Measurements from ENCODE around the gene DRC1.

The DRC1 gene

GRCh38 chr2:26448651-26449050 is 46.9 kb downstream of the DRC1 start:
- DNase-seq (ENCODE audit: low spot score) = no peak

DNA sequence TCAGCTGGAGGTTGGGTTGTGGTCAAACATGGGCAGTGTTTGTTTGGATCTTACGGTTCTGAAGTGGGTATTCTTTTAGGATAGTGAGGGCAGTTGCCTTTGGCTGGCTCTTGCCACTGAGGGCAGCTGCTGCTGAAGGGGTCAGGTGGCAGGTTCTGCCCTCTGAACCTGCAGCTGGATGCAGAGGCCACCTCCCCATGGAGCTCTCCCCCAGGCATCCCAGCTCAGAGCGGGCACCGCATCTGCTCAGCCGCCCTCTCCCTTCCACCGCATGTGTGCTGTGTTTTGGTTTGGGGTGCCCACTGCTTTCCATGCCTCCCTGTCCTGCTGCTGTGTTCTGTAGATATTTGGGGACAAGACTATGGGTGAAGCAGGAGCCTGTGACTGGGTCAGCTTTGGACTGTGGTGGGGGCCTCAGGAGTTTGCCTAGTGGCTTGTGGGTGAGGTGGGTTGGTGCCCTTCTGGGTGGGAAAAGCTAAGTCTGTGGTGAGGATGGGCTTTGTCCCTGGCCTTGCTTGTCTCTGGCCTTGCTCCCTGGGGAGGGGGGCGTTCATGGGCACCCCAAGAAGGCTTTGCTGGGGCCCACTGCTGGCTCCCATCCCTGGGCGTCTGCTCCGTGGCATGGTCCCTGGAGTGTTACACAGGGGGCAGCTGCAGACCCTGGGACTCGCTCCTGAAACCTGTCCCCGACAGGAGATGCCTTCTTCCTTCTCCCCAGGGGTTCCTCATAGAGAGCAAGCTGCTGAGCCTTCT is 47.7 kb downstream of the DRC1 start:
- DNase-seq (ENCODE audit: low spot score) = no peak

GRCh38 chr2:26450031-26450635 is 48.4 kb downstream of the DRC1 start:
- DNase-seq (ENCODE audit: low spot score) = no peak

DNA sequence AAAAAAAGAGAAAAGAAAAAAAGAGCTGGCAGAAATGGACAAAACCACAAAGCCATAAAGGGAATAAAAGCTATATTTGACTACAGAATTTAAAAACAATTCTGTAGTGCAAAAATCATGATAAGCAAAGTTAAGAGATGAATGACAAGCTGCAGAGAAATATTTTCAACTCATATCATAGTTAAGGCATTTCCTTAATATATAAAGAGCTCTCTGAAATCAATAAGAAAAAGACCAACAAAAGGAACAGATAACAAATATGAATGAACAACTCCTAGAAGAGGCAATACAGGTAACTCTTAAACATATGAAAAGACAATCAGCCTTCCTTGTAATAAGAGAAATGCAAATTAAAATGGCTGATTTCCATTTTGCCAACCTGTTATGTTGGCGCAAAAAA is 50.0 kb downstream of the DRC1 start:
- DNase-seq (ENCODE audit: low spot score) = no peak

- DNase-seq (ENCODE audit: low spot score) = no peak
Observed at GRCh38 chr2:26453421-26454329, 52.0 kb downstream of the DRC1 start.

DNA sequence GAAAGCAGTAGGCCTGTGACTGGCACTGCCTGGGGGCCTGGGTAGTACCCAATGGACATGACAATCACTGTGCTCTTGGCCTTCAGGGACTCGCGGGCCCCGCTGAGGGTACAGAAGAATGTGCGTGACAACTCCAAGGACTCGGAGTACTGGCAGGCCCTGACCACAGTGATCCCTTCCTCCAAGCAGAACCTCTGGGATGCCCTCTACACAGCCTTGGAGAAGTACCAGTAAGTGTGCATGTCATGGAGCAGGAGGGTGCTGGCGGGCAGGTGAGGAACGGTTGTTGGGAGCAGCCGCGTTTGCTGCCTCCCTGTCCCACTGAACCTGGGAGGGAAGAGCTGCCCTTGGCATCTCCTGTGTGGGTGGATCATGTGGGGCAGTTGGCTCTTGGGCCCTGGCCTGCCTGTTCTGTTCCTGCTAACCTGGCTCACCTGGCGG is 52.9 kb downstream of the DRC1 start:
- DNase-seq (ENCODE audit: low spot score) = no peak

DNA sequence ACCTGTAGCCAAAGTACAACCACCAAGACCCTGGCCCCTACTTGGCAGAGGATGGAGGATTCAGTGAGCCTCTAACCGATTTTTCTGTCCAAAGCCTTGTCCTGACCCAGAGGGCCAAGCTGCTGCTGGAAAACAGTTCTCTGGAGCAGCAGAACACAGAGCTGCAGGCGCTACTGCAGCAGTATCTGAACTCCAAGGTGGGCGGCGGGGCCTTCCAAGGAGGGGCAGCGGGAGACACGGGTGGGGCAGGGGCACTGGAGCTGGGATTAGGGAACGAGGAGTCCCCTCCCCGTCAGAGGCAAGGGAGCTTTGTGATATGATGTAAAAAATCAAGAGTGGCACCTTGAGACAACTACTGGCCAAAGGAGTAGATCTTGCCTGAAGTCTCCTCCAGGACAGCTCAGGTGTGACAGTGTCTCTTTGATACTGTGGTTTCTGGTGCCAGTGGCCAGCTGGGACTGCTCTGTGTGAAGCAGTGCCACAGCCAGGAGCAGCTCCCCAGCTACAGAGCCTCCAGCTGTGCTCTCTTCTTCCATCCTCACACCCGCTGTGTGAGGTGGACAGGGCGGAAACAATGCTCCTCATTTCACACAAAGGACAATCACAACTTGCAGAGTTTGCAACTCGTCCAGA is 53.4 kb downstream of the DRC1 start:
- no peak for DNase-seq (ENCODE audit: low spot score)

DNA sequence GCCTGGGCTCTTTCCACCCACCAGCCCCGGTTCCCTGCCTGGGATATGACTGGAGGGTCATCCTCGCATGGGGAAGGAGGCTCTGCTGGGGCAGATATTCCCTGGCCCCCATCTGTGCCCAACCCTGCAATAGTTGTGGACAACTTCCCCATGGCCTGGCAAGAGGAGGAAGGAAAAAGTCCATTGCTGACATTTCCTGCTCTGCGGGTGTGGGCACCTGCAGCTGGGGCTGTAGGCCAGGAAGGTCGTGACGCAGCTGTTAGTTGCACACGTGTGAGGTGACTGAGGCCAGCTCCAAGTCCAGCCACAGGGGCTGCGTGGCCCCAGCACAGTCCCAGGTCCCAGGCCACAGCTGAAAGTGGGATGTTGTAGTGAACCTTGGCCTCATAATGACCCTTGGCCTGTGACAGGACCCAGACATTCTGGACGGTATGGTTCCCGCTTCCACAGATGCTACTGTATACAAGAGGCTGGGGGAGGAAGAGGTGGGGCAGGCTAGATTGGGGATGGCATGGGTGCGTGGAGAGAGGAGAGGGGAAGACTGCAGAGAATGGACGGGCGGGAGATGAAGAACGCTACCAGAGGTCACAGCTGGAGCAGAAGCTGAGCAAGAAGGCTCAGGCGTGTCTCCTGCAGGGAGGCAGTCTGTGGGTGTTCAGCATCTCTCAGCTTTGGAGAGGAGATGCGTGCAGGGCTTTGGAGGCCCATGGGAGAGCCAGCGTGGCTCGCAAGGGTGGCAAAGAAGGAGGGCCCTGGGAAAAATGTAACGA is 54.1 kb downstream of the DRC1 start:
- no peak for DNase-seq (ENCODE audit: low spot score)

GRCh38 chr2:26456440-26457250 is 54.9 kb downstream of the DRC1 start:
- DNase-seq (ENCODE audit: low spot score) = peak; percentile 55

- no peak for DNase-seq (ENCODE audit: low spot score)
Observed at GRCh38 chr2:26457251-26457666, 55.5 kb downstream of the DRC1 start.

GRCh38 chr2:26457695-26458364 is 56.1 kb downstream of the DRC1 start:
- no peak for DNase-seq (ENCODE audit: low spot score)

GRCh38 chr2:26458365-26459042 is 56.8 kb downstream of the DRC1 start:
- no peak for DNase-seq (ENCODE audit: low spot score)

- no peak for DNase-seq (ENCODE audit: low spot score)
Observed at GRCh38 chr2:26459991-26460612, 58.4 kb downstream of the DRC1 start.

DNA sequence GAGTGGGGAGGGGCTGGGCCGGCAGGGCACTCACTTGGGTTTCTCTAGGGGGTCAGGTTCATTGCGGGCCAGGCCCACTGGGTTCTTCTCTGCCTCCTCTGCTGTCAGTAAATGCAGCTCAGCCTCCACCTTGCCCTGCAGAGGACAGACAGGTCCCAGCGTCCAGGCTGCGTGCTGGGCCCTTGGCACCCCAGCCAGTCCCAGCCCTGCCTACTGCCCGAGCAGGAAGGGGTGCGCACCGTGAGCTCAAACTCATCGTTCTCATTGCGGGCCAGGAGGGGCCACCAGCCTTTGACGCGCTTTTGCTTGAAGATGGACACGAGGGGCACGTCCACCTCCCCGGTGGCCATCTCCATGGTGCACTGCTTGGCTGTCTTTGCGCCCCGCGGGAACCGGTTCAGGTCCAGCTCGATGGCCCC is 58.9 kb downstream of the DRC1 start:
- DNase-seq (ENCODE audit: low spot score) = no peak

GRCh38 chr2:26461601-26462023 is 59.9 kb downstream of the DRC1 start:
- DNase-seq (ENCODE audit: low spot score) = no peak

DNA sequence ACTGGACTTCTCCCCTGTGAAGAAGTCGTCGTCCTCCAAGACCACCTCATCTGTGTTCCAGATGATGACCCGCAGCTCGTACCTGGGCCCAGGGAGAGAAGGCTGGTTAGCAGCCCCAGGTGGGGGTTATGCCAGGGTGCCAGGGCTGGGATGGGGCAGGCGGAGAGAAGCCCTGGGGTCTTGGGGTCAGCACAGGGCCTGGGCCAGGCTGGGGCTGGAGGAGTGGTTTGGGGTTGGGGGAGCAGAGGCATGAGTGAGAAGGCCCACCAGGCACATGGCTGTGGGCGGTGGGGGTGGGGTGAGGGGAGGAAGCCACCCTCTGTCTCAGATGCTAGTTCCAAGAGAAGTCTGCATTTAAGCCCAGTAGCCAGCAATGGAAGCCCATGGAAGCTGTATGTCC is 60.4 kb downstream of the DRC1 start:
- no peak for DNase-seq (ENCODE audit: low spot score)

DNA sequence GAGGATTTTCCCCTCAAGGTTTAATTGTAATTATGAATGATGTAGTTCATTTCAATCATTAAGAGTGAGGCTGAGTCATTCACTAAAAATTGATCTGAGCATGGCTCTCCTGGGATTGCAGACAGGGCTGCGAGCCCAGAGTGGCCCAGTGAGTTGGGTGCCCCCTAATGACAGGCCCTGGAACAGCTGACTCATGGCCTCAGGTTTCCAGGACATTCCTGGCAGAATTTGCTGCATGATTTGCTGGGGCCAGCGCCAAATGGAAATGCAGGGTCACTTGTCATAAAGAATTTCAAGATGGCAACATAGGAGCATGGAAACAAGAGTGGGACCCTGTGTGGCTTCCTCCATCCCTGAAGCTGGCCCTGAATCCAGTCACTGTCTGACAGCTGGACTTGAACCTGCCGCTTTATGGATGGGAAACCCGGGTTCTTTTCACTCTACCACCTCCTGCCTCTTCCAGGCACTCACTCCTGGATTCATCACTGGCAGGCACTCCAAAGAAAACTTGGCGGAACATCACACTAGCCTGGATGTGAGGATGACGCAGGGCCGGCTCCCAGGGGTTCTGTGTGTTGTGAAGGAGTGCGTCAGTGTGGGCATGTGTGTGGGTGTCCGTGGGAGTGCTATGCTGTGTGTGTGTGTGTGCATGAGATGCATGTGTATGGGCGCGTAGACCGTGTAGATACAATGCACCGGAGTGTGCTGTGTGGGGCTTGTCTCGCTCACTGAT is 61.0 kb downstream of the DRC1 start:
- DNase-seq (ENCODE audit: low spot score) = no peak
